GM18508 (cell line): ENCODE results near the gene HS6ST2.

Experiments
- ATAC-seq: cut with Tn5 transposase; IDR thresholded peaks from one replicate; pipeline ENCODE4 v1.9.1; 2021; ENCODE audit warnings: moderate number of reproducible peaks; ENCODE audit not compliant: insufficient read depth, unreplicated experiment

The HS6ST2 gene

GRCh38 chrX:132634521-132634920 is 323.9 kb downstream of the HS6ST2 start:
- ATAC-seq = no peak

GRCh38 chrX:132631579-132632232 is 326.7 kb downstream of the HS6ST2 start:
- ATAC-seq = no peak

- ATAC-seq = no peak
Measured at GRCh38 chrX:132624466-132624865, 334.0 kb downstream of the HS6ST2 start.

GRCh38 chrX:132623942-132624341 is 334.5 kb downstream of the HS6ST2 start:
- no peak for ATAC-seq

GRCh38 chrX:132623300-132623699 is 335.1 kb downstream of the HS6ST2 start:
- no peak for ATAC-seq

GRCh38 chrX:132622130-132622529 is 336.3 kb downstream of the HS6ST2 start:
- no peak for ATAC-seq

- ATAC-seq = no peak
Measured at GRCh38 chrX:132618810-132619209, 339.6 kb downstream of the HS6ST2 start.

- no peak for ATAC-seq
Measured at GRCh38 chrX:132615391-132616131, 342.9 kb downstream of the HS6ST2 start.

- no peak for ATAC-seq
Measured at GRCh38 chrX:132614297-132614696, 344.1 kb downstream of the HS6ST2 start.

- ATAC-seq = no peak
Measured at GRCh38 chrX:132613801-132614200, 344.6 kb downstream of the HS6ST2 start.

- no peak for ATAC-seq
Measured at GRCh38 chrX:132612821-132613564, 345.4 kb downstream of the HS6ST2 start.

- no peak for ATAC-seq
Measured at GRCh38 chrX:132610536-132610935, 347.9 kb downstream of the HS6ST2 start.

GRCh38 chrX:132609362-132609848 is 349.0 kb downstream of the HS6ST2 start:
- ATAC-seq = no peak

GRCh38 chrX:132603700-132604286 is 354.6 kb downstream of the HS6ST2 start:
- ATAC-seq = no peak

GRCh38 chrX:132602701-132603100 is 355.7 kb downstream of the HS6ST2 start:
- no peak for ATAC-seq

- no peak for ATAC-seq
Measured at GRCh38 chrX:132594999-132595398, 363.4 kb downstream of the HS6ST2 start.

- ATAC-seq = no peak
Measured at GRCh38 chrX:132594129-132594528, 364.3 kb downstream of the HS6ST2 start.

- no peak for ATAC-seq
Measured at GRCh38 chrX:132592880-132593279, 365.5 kb downstream of the HS6ST2 start.

- no peak for ATAC-seq
Measured at GRCh38 chrX:132591719-132592275, 366.6 kb downstream of the HS6ST2 start.

- ATAC-seq = no peak
Measured at GRCh38 chrX:132590350-132591026, 367.9 kb downstream of the HS6ST2 start.
